Esophagus muscularis mucosa (tissue), 4 donors: Measurements from ENCODE around the gene MRPL18.

Source experiments
- EP300 ChIP-seq: sonication (generic); formaldehyde crosslinking; IDR thresholded peaks from one replicate; pipeline ENCODE4 v1.6.1; 2017; ENCODE audit warnings: antibody characterized with exemption
- POLR2A ChIP-seq: fragments of 450-650 bp; IDR thresholded peaks from one replicate; pipeline ENCODE4 v1.6.1; 2017; ENCODE audit warnings: antibody characterized with exemption, moderate library complexity, mild to moderate bottlenecking, low read depth
- POLR2AphosphoS5 ChIP-seq, 2 donors: sonication (generic); formaldehyde crosslinking; IDR thresholded peaks; one replicate each; pipeline ENCODE4 v1.6.1; 2017; ENCODE audit warnings: antibody characterized with exemption in 2 of 2
- TF ChIP-seq, protein P1 (sequence below), 3 experiments: fragments of 200-600 bp in 2 of 3; fragments of 450-650 bp in 1 of 3; sonication (generic) in 2 of 3; IDR thresholded peaks; one replicate each; pipeline ENCODE4 v1.5.1; 2017 to 2019; ENCODE audit warnings: antibody characterized with exemption in 3 of 3, mild to moderate bottlenecking in 2 of 3, moderate library complexity in 1 of 3

DNA sequence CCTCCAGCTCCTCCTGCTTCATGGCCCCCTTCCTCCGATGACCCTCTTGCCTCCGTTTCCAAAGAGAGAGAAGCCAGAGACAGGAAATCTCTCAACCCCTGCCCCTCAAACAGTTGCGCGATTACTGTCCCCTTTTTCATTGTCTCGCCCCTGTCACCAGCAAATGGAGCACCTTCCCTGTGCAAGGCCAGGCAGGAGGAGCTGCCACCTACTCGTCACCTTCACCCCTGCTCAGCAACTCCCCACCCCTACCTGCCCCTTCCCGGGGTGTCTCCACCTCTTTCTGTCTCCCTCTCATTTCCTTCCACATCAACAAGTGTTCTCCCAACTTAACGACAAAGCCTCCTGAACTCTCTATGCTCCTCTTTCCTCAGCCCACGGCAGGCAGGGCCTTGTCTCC lies 23.5 kb downstream of the MRPL18 start:
- TF ChIP-seq, protein P1, sequence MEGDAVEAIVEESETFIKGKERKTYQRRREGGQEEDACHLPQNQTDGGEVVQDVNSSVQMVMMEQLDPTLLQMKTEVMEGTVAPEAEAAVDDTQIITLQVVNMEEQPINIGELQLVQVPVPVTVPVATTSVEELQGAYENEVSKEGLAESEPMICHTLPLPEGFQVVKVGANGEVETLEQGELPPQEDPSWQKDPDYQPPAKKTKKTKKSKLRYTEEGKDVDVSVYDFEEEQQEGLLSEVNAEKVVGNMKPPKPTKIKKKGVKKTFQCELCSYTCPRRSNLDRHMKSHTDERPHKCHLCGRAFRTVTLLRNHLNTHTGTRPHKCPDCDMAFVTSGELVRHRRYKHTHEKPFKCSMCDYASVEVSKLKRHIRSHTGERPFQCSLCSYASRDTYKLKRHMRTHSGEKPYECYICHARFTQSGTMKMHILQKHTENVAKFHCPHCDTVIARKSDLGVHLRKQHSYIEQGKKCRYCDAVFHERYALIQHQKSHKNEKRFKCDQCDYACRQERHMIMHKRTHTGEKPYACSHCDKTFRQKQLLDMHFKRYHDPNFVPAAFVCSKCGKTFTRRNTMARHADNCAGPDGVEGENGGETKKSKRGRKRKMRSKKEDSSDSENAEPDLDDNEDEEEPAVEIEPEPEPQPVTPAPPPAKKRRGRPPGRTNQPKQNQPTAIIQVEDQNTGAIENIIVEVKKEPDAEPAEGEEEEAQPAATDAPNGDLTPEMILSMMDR (IDR thresholded peaks at IDR 0.05) = no peak
- TF ChIP-seq POLR2A = no peak
- TF ChIP-seq POLR2AphosphoS5 (IDR thresholded peaks at IDR 0.05) = no peak
- TF ChIP-seq EP300 = no peak
